ENCODE data around the gene CDC42BPG. TPM values are rescaled to one million over a fixed set of nuclear protein-coding genes. Genes with fewer than 3 reads are reported as not detected.

The CDC42BPG gene
- total RNA-seq, 1 experiment from 2014 or later = 26.5 TPM

GRCh38 chr11:64834031-64834722 is 10.3 kb downstream of the CDC42BPG start:
- Mint-ChIP-seq H3K4me3 (ENCODE audit: low read depth, unreplicated experiment) (no peak overlapping the region), H3K27me3 (ENCODE audit: unreplicated experiment) (no peaks in the 10 kb centered on the region), H3K4me1 (ENCODE audit: low read depth, unreplicated experiment) (peaks cover 9% of the 10 kb centered on the region), H3K27ac (ENCODE audit: unreplicated experiment) (no peak overlapping the region), H3K9me3 (ENCODE audit: low read depth, unreplicated experiment) (no peaks in the 10 kb centered on the region), H3K36me3 (ENCODE audit: insufficient read depth, unreplicated experiment) (peaks cover 26% of the 10 kb centered on the region)
- intact Hi-C loops (cut with micrococcal nuclease; ENCODE audit: unreplicated experiment) = no loop called here
- CTCF ChIA-PET = interaction anchor here (1.3 kb wide), 1 partner anchor 46 kb away, joined by 5 read pairs; no protein-coding TSS in a partner anchor
- no peak for TF ChIP-seq CTCF (IDR thresholded peaks at IDR 0.05; ENCODE audit: unreplicated experiment)
- BruUV-seq (replicated peaks) = no TSS peak
- no peak for DNase-seq

- intact Hi-C loops (cut with micrococcal nuclease; ENCODE audit: unreplicated experiment) = no loop called here
- H3K4me3 Mint-ChIP-seq (ENCODE audit: low read depth, unreplicated experiment) = no peak overlapping the region
- BruUV-seq (replicated peaks) = no TSS peak
- H3K27ac Mint-ChIP-seq (ENCODE audit: unreplicated experiment) = no peak overlapping the region
- H3K4me1 Mint-ChIP-seq (ENCODE audit: low read depth, unreplicated experiment) = peaks cover 9% of the 10 kb centered on the region
- no peak for TF ChIP-seq CTCF (IDR thresholded peaks at IDR 0.05; ENCODE audit: unreplicated experiment)
- H3K27me3 Mint-ChIP-seq (ENCODE audit: unreplicated experiment) = no peaks in the 10 kb centered on the region
- CTCF ChIA-PET = no interaction called here
- no peaks in the 10 kb centered on the region for H3K9me3 Mint-ChIP-seq (ENCODE audit: low read depth, unreplicated experiment)
- no peak for DNase-seq
- H3K36me3 Mint-ChIP-seq (ENCODE audit: insufficient read depth, unreplicated experiment) = peaks cover 30% of the 10 kb centered on the region
Measured at GRCh38 chr11:64833509-64833908, 10.9 kb downstream of the CDC42BPG start.

- intact Hi-C loops (cut with micrococcal nuclease; ENCODE audit: unreplicated experiment) = no loop called here
- no TSS peak for BruUV-seq (replicated peaks)
Measured at GRCh38 chr11:64833198-64833502, 11.3 kb downstream of the CDC42BPG start.

GRCh38 chr11:64832467-64833197 is 11.8 kb downstream of the CDC42BPG start:
- TF ChIP-seq CTCF (IDR thresholded peaks at IDR 0.05; ENCODE audit: unreplicated experiment) = no peak
- Mint-ChIP-seq H3K36me3 (ENCODE audit: insufficient read depth, unreplicated experiment) (peaks cover 35% of the 10 kb centered on the region), H3K27ac (ENCODE audit: unreplicated experiment) (no peak overlapping the region), H3K27me3 (ENCODE audit: unreplicated experiment) (no peaks in the 10 kb centered on the region), H3K4me1 (ENCODE audit: low read depth, unreplicated experiment) (peaks cover 9% of the 10 kb centered on the region), H3K9me3 (ENCODE audit: low read depth, unreplicated experiment) (no peaks in the 10 kb centered on the region), H3K4me3 (ENCODE audit: low read depth, unreplicated experiment) (no peak overlapping the region)
- intact Hi-C loops (cut with micrococcal nuclease; ENCODE audit: unreplicated experiment) = no loop called here
- BruUV-seq (replicated peaks) = no TSS peak
- CTCF ChIA-PET = no interaction called here
- DNase-seq = no peak

More at GRCh38 chr11:64833198-64833502, 11.3 kb downstream of the CDC42BPG start:
- Mint-ChIP-seq H3K4me1 (ENCODE audit: low read depth, unreplicated experiment) (peaks cover 9% of the 10 kb centered on the region), H3K27me3 (ENCODE audit: unreplicated experiment) (no peaks in the 10 kb centered on the region), H3K9me3 (ENCODE audit: low read depth, unreplicated experiment) (no peaks in the 10 kb centered on the region), H3K4me3 (ENCODE audit: low read depth, unreplicated experiment) (no peak overlapping the region), H3K36me3 (ENCODE audit: insufficient read depth, unreplicated experiment) (peaks cover 30% of the 10 kb centered on the region), H3K27ac (ENCODE audit: unreplicated experiment) (no peak overlapping the region)
- DNase-seq = no peak
- no peak for TF ChIP-seq CTCF (IDR thresholded peaks at IDR 0.05; ENCODE audit: unreplicated experiment)
- CTCF ChIA-PET = no interaction called here
